Upper lobe of left lung (tissue), 6 donors: ENCODE measurements around the gene TCF25. TPM values are rescaled to one million over a fixed set of nuclear protein-coding genes. Genes with fewer than 3 reads are reported as not detected.
A peak's percentile ranks its signal among the peaks of the same experiment; 100 is the strongest.

Experiments
- ATAC-seq, 2 donors: fragments of 200-7000 bp; cut with Tn5 transposase; one replicate each; pipeline ENCODE4 v1.9.1; 2022; ENCODE audit warnings: mild to moderate bottlenecking in 2 of 2, moderate library complexity in 2 of 2; ENCODE audit not compliant: low FRiP score in 2 of 2
- DNase-seq, 2 donors: peaks; one replicate each; pipeline ENCODE4 v3.0.0-alpha.2; 2019 to 2020
- H3K27ac ChIP-seq, 4 donors: fragments of 200-600 bp; sonication (generic); one replicate each; pipeline ENCODE4 v1.5.1; 2016 to 2019
- H3K27me3 ChIP-seq, 4 donors: fragments of 200-600 bp; sonication (generic); one replicate each; pipeline ENCODE4 v1.5.1; 2017 to 2019
- H3K36me3 ChIP-seq, 4 donors: fragments of 200-600 bp; sonication (generic); one replicate each; pipeline ENCODE4 v1.5.1; 2016 to 2019
- H3K4me1 ChIP-seq, 4 donors: fragments of 200-600 bp; sonication (generic); one replicate each; pipeline ENCODE4 v1.5.1; 2018 to 2019
- H3K4me3 ChIP-seq, 4 donors: fragments of 200-600 bp; sonication (generic); one replicate each; pipeline ENCODE4 v1.5.1; 2017 to 2019; ENCODE audit warnings: mild to moderate bottlenecking in 2 of 4, moderate library complexity in 1 of 4
- H3K9me3 ChIP-seq, 4 donors: fragments of 200-600 bp; sonication (generic); one replicate each; pipeline ENCODE4 v1.5.1; 2018 to 2019
- CTCF ChIP-seq, 6 experiments: fragments of 450-650 bp in 4 of 6; fragments of 200-600 bp in 2 of 6; sonication (generic) in 2 of 6; IDR thresholded peaks; one replicate each; pipeline ENCODE4 v1.5.1; 2016 to 2019; ENCODE audit warnings: antibody characterized with exemption in 6 of 6
- EP300 ChIP-seq, 4 donors: sonication (generic); formaldehyde crosslinking; IDR thresholded peaks; one replicate each; pipeline ENCODE4 v1.5.1; 2017; ENCODE audit warnings: antibody characterized with exemption in 4 of 4, control low read depth in 2 of 4
- POLR2A ChIP-seq, 4 donors: fragments of 450-650 bp; IDR thresholded peaks; one replicate each; pipeline ENCODE4 v1.5.1; 2016 to 2017; ENCODE audit warnings: antibody characterized with exemption in 4 of 4, mild to moderate bottlenecking in 2 of 4
- POLR2AphosphoS5 ChIP-seq, 2 donors: sonication (generic); formaldehyde crosslinking; IDR thresholded peaks; one replicate each; pipeline ENCODE4 v1.5.1; 2017; ENCODE audit warnings: antibody characterized with exemption in 2 of 2
- WGBS, 2 donors: methylation state at CpG; one replicate each; pipeline ENCODE4 v1.1.5; 2017 to 2018; 5-methylcytosine and 5-hydroxymethylcytosine counted together
- total RNA-seq, 6 donors: library from RNA; depleted of rRNA in 4 of 6; stranded (reverse); fragments of >200 nt in 4 of 6; gene quantifications; one replicate each; pipeline versions ENCODE4 v1.1.0 to v1.2.1, GENCODE V29; 2016 to 2021
- donor health status: DM: no; HTN: no; CAD: no; lungs with moderate emphysema.
- donor health status: DM: no; HTN: yes; CAD: no; lungs with severe emphysema.

The TCF25 gene
- total RNA-seq, 6 donors from 2014 or later, result 132 to 1,060 (median 211) TPM

- no peaks in the 10 kb centered on the region for H3K9me3 ChIP-seq
These were observed 33.8 kb downstream of the TCF25 start for GRCh38 chr16:89907055-89907814.

GRCh38 chr16:89908236-89908635 is 34.8 kb downstream of the TCF25 start:
- H3K9me3 ChIP-seq, result no peaks in the 10 kb centered on the region
- peaks cover 0 to 7% (median 4%) of the 10 kb centered on the region in 4 donors for H3K4me1 ChIP-seq
- no peak overlapping the region for H3K27ac ChIP-seq
- H3K36me3 ChIP-seq, result peaks cover 7 to 87% (median 69%) of the 10 kb centered on the region in 4 donors
- 95 to 99% methylated on average over 4 of the region's 4 CpGs for WGBS, 2 donors
- H3K4me3 ChIP-seq, result no peak overlapping the region
- TF ChIP-seq CTCF (IDR thresholded peaks at IDR 0.05) (no peak), POLR2A (IDR thresholded peaks at IDR 0.05) (no peak), POLR2AphosphoS5 (IDR thresholded peaks at IDR 0.05) (no peak), EP300 (IDR thresholded peaks at IDR 0.05) (no peak)
- H3K27me3 ChIP-seq, result no peaks in the 10 kb centered on the region
- ATAC-seq (no peak), DNase-seq (no peak)

More at GRCh38 chr16:89907055-89907814, 33.8 kb downstream of the TCF25 start:
- 98 to 99% methylated on average over 11 to 12 of the region's 13 CpGs for WGBS, 2 donors
- no peak for DNase-seq
- H3K4me3 ChIP-seq, result no peak overlapping the region
- peaks cover 12 to 87% (median 73%) of the 10 kb centered on the region in 4 donors for H3K36me3 ChIP-seq
- H3K27me3 ChIP-seq, result no peaks in the 10 kb centered on the region
- TF ChIP-seq POLR2AphosphoS5 (IDR thresholded peaks at IDR 0.05) (no peak), EP300 (IDR thresholded peaks at IDR 0.05) (no peak), CTCF (IDR thresholded peaks at IDR 0.05) (no peak), POLR2A (IDR thresholded peaks at IDR 0.05) (no peak)
- H3K27ac ChIP-seq, result no peak overlapping the region
- peaks cover 0 to 7% (median 4%) of the 10 kb centered on the region in 4 donors for H3K4me1 ChIP-seq
- no peak for ATAC-seq

GRCh38 chr16:89909777-89910716 is 36.7 kb downstream of the TCF25 start:
- no peaks in the 10 kb centered on the region for H3K27me3 ChIP-seq
- ATAC-seq (peak; percentile 84 to 94), DNase-seq (peak; percentile 76 to 93)
- peaks cover 0 to 69% (median 51%) of the 10 kb centered on the region in 4 donors for H3K36me3 ChIP-seq
- TF ChIP-seq CTCF (IDR thresholded peaks at IDR 0.05) (peak; percentile 83 to 90 (median 87)), EP300 (IDR thresholded peaks at IDR 0.05) (no peak), POLR2AphosphoS5 (IDR thresholded peaks at IDR 0.05) (peak; percentile 35 to 40)
- WGBS, 2 donors, result 68 to 73% methylated on average over 38 to 46 of the region's 47 CpGs
- peak overlapping the region in 1 of 4 donors; percentile 6 for H3K27ac ChIP-seq
- H3K9me3 ChIP-seq, result no peaks in the 10 kb centered on the region
- H3K4me3 ChIP-seq, result no peak overlapping the region
- H3K4me1 ChIP-seq, result peaks cover 0 to 7% (median 4%) of the 10 kb centered on the region in 4 donors

- peak overlapping the region in 1 of 4 donors; percentile 6 for H3K27ac ChIP-seq
- H3K36me3 ChIP-seq, result peaks cover 0 to 61% (median 43%) of the 10 kb centered on the region in 4 donors
- no peaks in the 10 kb centered on the region for H3K27me3 ChIP-seq
- H3K9me3 ChIP-seq, result no peaks in the 10 kb centered on the region
- peak; percentile 1 for ATAC-seq
- TF ChIP-seq POLR2A (IDR thresholded peaks at IDR 0.05) (no peak), CTCF (IDR thresholded peaks at IDR 0.05) (no peak), EP300 (IDR thresholded peaks at IDR 0.05) (no peak), POLR2AphosphoS5 (IDR thresholded peaks at IDR 0.05) (no peak)
- no peak overlapping the region for H3K4me3 ChIP-seq
- WGBS, 2 donors, result 94 to 95% methylated on average over 21 to 27 of the region's 27 CpGs
- H3K4me1 ChIP-seq, result peaks cover 0 to 7% (median 4%) of the 10 kb centered on the region in 4 donors
- peak in 1 of 2 donors; percentile 61 for DNase-seq
These were observed 37.4 kb downstream of the TCF25 start for GRCh38 chr16:89910717-89911354.
